Hepatocyte (in vitro differentiated cells): Measurements from ENCODE around the gene SKAP1. TPM values are rescaled to one million over a fixed set of nuclear protein-coding genes. Genes with fewer than 3 reads are reported as not detected.
"Not testable (repeated sequence)": the region's sequence is repeated elsewhere in the genome, so short reads cannot be mapped to it uniquely, and the experiment has no call there.

Experiments used
- DNase-seq: peaks from one replicate; pipeline ENCODE4 v3.0.0-alpha.2; 2016; ENCODE audit warnings: low spot score
- H2AFZ ChIP-seq: fragments of 200-600 bp; sonication (generic); 2 replicates; pipeline ENCODE4 v1.6.0; 2016; ENCODE audit warnings: antibody characterized with exemption, mild to moderate bottlenecking
- H3K27ac ChIP-seq: fragments of 200-600 bp; sonication (generic); 2 replicates; pipeline ENCODE4 v1.5.1; 2016; ENCODE audit warnings: mild to moderate bottlenecking
- H3K27me3 ChIP-seq: fragments of 200-600 bp; sonication (generic); 2 replicates; pipeline ENCODE4 v1.6.1; 2016
- H3K36me3 ChIP-seq: fragments of 200-600 bp; sonication (generic); replicated peaks from 2 replicates; pipeline ENCODE4 v1.5.1; 2016; ENCODE audit warnings: low read depth; ENCODE audit not compliant: insufficient read depth
- H3K4me1 ChIP-seq: fragments of 200-600 bp; sonication (generic); 2 replicates; pipeline ENCODE4 v1.5.1; 2016; ENCODE audit warnings: mild to moderate bottlenecking, moderate library complexity; ENCODE audit not compliant: insufficient read depth
- H3K4me2 ChIP-seq: fragments of 200-600 bp; sonication (generic); 2 replicates; pipeline ENCODE4 v1.6.0; 2016
- H3K4me3 ChIP-seq: fragments of 200-600 bp; sonication (generic); 2 replicates; pipeline ENCODE4 v1.5.1; 2016; ENCODE audit warnings: mild to moderate bottlenecking
- H3K79me2 ChIP-seq: fragments of 200-600 bp; sonication (generic); 2 replicates; pipeline ENCODE4 v1.6.0; 2017; ENCODE audit warnings: mild to moderate bottlenecking
- H3K9me2 ChIP-seq: fragments of 200-600 bp; sonication (generic); replicated peaks from 2 replicates; pipeline ENCODE4 v1.6.0; 2017; ENCODE audit warnings: mild to moderate bottlenecking; ENCODE audit not compliant: insufficient read depth
- H3K9me3 ChIP-seq: fragments of 200-600 bp; sonication (generic); 2 replicates; pipeline ENCODE4 v1.5.1; 2016; ENCODE audit warnings: low read depth, mild to moderate bottlenecking
- H4K20me1 ChIP-seq: fragments of 200-600 bp; sonication (generic); 2 replicates; pipeline ENCODE4 v1.6.0; 2016; ENCODE audit warnings: mild to moderate bottlenecking; ENCODE audit not compliant: insufficient read depth, poor library complexity, severe bottlenecking
- EZH2 ChIP-seq: fragments of 200-600 bp; sonication (generic); IDR thresholded peaks from 2 replicates; pipeline ENCODE4 v1.6.1; 2016; ENCODE audit warnings: antibody characterized with exemption, mild to moderate bottlenecking, borderline replicate concordance
- EZH2phosphoT487 ChIP-seq: fragments of 200-600 bp; sonication (generic); IDR thresholded peaks from one replicate; pipeline ENCODE4 v1.6.1; 2018; ENCODE audit warnings: antibody characterized with exemption, mild to moderate bottlenecking, low read depth, moderate library complexity; ENCODE audit not compliant: unreplicated experiment, severe bottlenecking
- WGBS: methylation state at CpG from one replicate; pipeline ENCODE4 v1.1.6; 2016; ENCODE audit warnings: low lambda C conversion rate; ENCODE audit errors: missing lambda C conversion rate; 5-methylcytosine and 5-hydroxymethylcytosine counted together
- polyA plus RNA-seq: library from polyadenylated mRNA; unstranded; fragments of >200 nt; fragmentation: Nextera tagmentation; extraction: Ambion mirVana; gene quantifications from 2 replicates; pipeline ENCODE4 v1.2.1, GENCODE V29; 2016
- total RNA-seq: library from RNA; depleted of rRNA; stranded (reverse); fragments of >200 nt; gene quantifications from 2 replicates; pipeline ENCODE4 v1.2.3, GENCODE V29; 2014
- TF ChIP-seq, protein P1 (sequence below): fragments of 200-600 bp; sonication (generic); IDR thresholded peaks from 2 replicates; pipeline ENCODE4 v1.5.1; 2016; ENCODE audit warnings: antibody characterized with exemption, mild to moderate bottlenecking; ENCODE audit not compliant: poor library complexity

Gene SKAP1
- total and polyA plus RNA-seq, 2 experiments from 2014 or later: 1.4 to 3.0 TPM

DNA sequence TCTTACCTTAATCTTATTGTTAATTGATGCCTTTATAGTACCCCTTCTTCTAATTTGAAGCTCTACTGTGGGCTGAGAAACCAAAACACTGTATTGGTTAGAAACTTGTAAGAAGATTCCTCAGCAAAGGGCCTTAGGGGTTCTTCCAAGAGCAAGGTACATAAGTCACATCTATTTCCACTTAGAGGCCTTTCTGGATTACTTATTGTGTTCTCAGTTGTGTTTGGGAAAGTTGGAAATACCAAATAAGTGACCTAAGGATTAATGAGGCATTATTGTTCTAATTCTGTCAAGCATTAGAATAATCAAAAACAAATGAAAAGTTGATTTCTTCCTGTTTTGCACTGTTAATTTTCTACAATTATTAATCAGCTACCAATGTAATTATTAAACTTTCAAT, 85.8 kb downstream of the SKAP1 start:
- Histone ChIP-seq H3K9me3 (no peaks in the 10 kb centered on the region), H3K4me1 (no peaks in the 10 kb centered on the region), H3K36me3 (no peaks in the 10 kb centered on the region), H3K4me2 (no peak overlapping the region), H3K27me3 (peaks cover 21% of the 10 kb centered on the region), H4K20me1 (no peaks in the 10 kb centered on the region), H2AFZ (no peak overlapping the region), H3K79me2 (no peaks in the 10 kb centered on the region), H3K27ac (no peak overlapping the region), H3K4me3 (no peak overlapping the region), H3K9me2 (no peaks in the 10 kb centered on the region)
- no peak for DNase-seq
- TF ChIP-seq EZH2: no peak
- TF ChIP-seq EZH2phosphoT487: no peak
- TF ChIP-seq, protein P1, sequence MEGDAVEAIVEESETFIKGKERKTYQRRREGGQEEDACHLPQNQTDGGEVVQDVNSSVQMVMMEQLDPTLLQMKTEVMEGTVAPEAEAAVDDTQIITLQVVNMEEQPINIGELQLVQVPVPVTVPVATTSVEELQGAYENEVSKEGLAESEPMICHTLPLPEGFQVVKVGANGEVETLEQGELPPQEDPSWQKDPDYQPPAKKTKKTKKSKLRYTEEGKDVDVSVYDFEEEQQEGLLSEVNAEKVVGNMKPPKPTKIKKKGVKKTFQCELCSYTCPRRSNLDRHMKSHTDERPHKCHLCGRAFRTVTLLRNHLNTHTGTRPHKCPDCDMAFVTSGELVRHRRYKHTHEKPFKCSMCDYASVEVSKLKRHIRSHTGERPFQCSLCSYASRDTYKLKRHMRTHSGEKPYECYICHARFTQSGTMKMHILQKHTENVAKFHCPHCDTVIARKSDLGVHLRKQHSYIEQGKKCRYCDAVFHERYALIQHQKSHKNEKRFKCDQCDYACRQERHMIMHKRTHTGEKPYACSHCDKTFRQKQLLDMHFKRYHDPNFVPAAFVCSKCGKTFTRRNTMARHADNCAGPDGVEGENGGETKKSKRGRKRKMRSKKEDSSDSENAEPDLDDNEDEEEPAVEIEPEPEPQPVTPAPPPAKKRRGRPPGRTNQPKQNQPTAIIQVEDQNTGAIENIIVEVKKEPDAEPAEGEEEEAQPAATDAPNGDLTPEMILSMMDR: no peak

DNA sequence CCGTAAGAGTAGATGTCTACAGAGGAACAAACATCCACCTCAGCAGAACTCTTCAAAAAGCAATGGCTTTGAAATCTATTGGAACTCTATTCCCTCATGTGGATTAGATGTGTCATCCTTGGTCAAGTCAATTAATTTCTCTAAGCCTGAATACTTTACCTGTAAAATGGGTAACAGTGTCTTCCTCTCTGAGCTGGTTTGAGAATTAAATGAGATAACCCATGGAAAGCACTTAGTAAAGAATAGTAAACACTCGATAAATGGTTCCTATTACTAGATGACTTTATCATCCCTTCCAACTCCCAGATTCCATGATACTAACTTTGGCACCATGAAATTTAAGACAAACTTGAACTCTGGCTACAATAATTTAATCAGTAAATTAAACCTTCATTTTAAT, 89.1 kb downstream of the SKAP1 start:
- Histone ChIP-seq H3K4me2 (no peak overlapping the region), H3K79me2 (no peaks in the 10 kb centered on the region), H4K20me1 (no peaks in the 10 kb centered on the region), H3K9me2 (no peaks in the 10 kb centered on the region), H3K4me1 (no peaks in the 10 kb centered on the region), H3K4me3 (no peak overlapping the region), H3K27ac (no peak overlapping the region), H3K9me3 (no peaks in the 10 kb centered on the region), H2AFZ (no peak overlapping the region), H3K27me3 (peaks cover 26% of the 10 kb centered on the region), H3K36me3 (no peaks in the 10 kb centered on the region)
- 96% methylated on average over 2 of the region's 2 CpGs for WGBS
- TF ChIP-seq EZH2: no peak
- TF ChIP-seq, protein P1: no peak
- DNase-seq: no peak

GRCh38 chr17:48338720-48339119, 91.3 kb downstream of the SKAP1 start:
- no peak overlapping the region for H3K4me2 ChIP-seq
- no peak for DNase-seq
- H3K36me3 ChIP-seq: no peaks in the 10 kb centered on the region
- no peaks in the 10 kb centered on the region for H3K9me3 ChIP-seq
- no peaks in the 10 kb centered on the region for H4K20me1 ChIP-seq
- no peak overlapping the region for H2AFZ ChIP-seq
- TF ChIP-seq EZH2phosphoT487: no peak
- H3K9me2 ChIP-seq: no peaks in the 10 kb centered on the region
- H3K27ac ChIP-seq: no peak overlapping the region
- no peaks in the 10 kb centered on the region for H3K79me2 ChIP-seq
- WGBS: 46% methylated on average over 2 of the region's 2 CpGs
- H3K4me1 ChIP-seq: no peaks in the 10 kb centered on the region
- H3K27me3 ChIP-seq: peaks cover 26% of the 10 kb centered on the region
- no peak overlapping the region for H3K4me3 ChIP-seq

- H3K27me3 ChIP-seq: peaks cover 31% of the 10 kb centered on the region
- H3K4me1 ChIP-seq, H3K9me2 ChIP-seq, DNase-seq, H3K36me3 ChIP-seq, H2AFZ ChIP-seq, H3K27ac ChIP-seq, H4K20me1 ChIP-seq, H3K4me3 ChIP-seq, H3K79me2 ChIP-seq, H3K4me2 ChIP-seq, H3K9me3 ChIP-seq: not testable (repeated sequence)
- 92% methylated on average over 2 of the region's 2 CpGs for WGBS
These were observed 92.1 kb downstream of the SKAP1 start for GRCh38 chr17:48337903-48338302.

- no peaks in the 10 kb centered on the region for H3K9me3 ChIP-seq
- H3K4me1 ChIP-seq: no peaks in the 10 kb centered on the region
- H3K36me3 ChIP-seq: no peaks in the 10 kb centered on the region
- no peaks in the 10 kb centered on the region for H4K20me1 ChIP-seq
- no peaks in the 10 kb centered on the region for H3K79me2 ChIP-seq
- no peak for TF ChIP-seq EZH2
- TF ChIP-seq, protein P1: no peak
- no peak for TF ChIP-seq EZH2phosphoT487
- peaks cover 35% of the 10 kb centered on the region for H3K27me3 ChIP-seq
- no peak overlapping the region for H3K27ac ChIP-seq
- H3K4me2 ChIP-seq: no peak overlapping the region
- no peak overlapping the region for H3K4me3 ChIP-seq
- 57% methylated on average over 2 of the region's 2 CpGs for WGBS
- no peak overlapping the region for H2AFZ ChIP-seq
- DNase-seq: no peak
- no peaks in the 10 kb centered on the region for H3K9me2 ChIP-seq
These were observed 93.0 kb downstream of the SKAP1 start for GRCh38 chr17:48336986-48337385.
